Left lung (tissue), 10 donors: ENCODE measurements around the gene DIPK1B. TPM values are rescaled to one million over a fixed set of nuclear protein-coding genes. Genes with fewer than 3 reads are reported as not detected.
"Not testable (repeated sequence)": the region's sequence is repeated elsewhere in the genome, so short reads cannot be mapped to it uniquely, and the experiment has no call there.

Experiments used
- ATAC-seq: fragments of 200-7000 bp; cut with Tn5 transposase; one replicate; pipeline ENCODE4 v1.9.1; 2020; ENCODE audit warnings: moderate library complexity
- DNase-seq, 4 donors: peaks; one replicate each; pipeline ENCODE4 v3.0.0-alpha.2; 2013 to 2020
- H3K27ac ChIP-seq, 2 donors: fragments of 200-600 bp; sonication (generic) in 1 of 2; one replicate each; pipeline versions ENCODE4 v1.5.0 to v1.8.0; 2020 to 2021
- H3K27me3 ChIP-seq, 2 donors: fragments of 200-600 bp; sonication (generic) in 1 of 2; one replicate each; pipeline versions ENCODE4 v1.5.0 to v1.8.0; 2020 to 2021
- H3K36me3 ChIP-seq, 2 donors: fragments of 200-600 bp; sonication (generic) in 1 of 2; one replicate each; pipeline versions ENCODE4 v1.5.0 to v1.8.0; 2020 to 2021
- H3K4me1 ChIP-seq, 2 donors: fragments of 200-600 bp; one replicate each; pipeline ENCODE4 v1.8.0; 2021
- H3K4me3 ChIP-seq, 2 donors: fragments of 200-600 bp; sonication (generic) in 1 of 2; one replicate each; pipeline versions ENCODE4 v1.5.0 to v1.8.0; 2020 to 2021; ENCODE audit warnings: mild to moderate bottlenecking in 1 of 2
- H3K9me3 ChIP-seq, 2 donors: fragments of 200-600 bp; sonication (generic) in 1 of 2; one replicate each; pipeline versions ENCODE4 v1.5.0 to v1.8.0; 2020 to 2021
- CTCF ChIP-seq, 2 donors: fragments of 200-600 bp; sonication (generic) in 1 of 2; IDR thresholded peaks; one replicate each; pipeline versions ENCODE4 v1.5.0 to v1.8.0; 2021; ENCODE audit warnings: antibody characterized with exemption in 2 of 2
- intact Hi-C, 2 donors: fragments of 100-400 bp; cut with DNase I; formaldehyde crosslinking; loops; one replicate each; pipeline versions ENCODE4 v1.11.2 to v1.14.2; 2022
- polyA plus RNA-seq, 6 donors: library from polyadenylated mRNA; unstranded; fragments of 120-200 nt; gene quantifications; one replicate each; pipeline ENCODE4 v1.2.1, GENCODE V29; 2013; ENCODE audit not compliant: insufficient read length in 6 of 6
- total RNA-seq, 2 donors: library from RNA; stranded (reverse); fragmentation: NEBNext Ultra II Directional; extraction: Animal tissue kit (Norgen Biotek cat#: 25700); gene quantifications; one replicate each; pipeline ENCODE4 v1.2.1, GENCODE V29; 2021
- donor health status: DM: no; HTN: yes; CAD: no.
- donor health status: DM: no; HTN: no; CAD: no.

Gene DIPK1B
- total and polyA plus RNA-seq, 8 donors = 12.6 to 37.4 (median 28.6) TPM

GRCh38 chr9:136707011-136707410 lies 5.4 kb upstream of the DIPK1B start:
- no peak overlapping the region for H3K27ac ChIP-seq
- H3K36me3 ChIP-seq = no peaks in the 10 kb centered on the region
- ATAC-seq (no peak), DNase-seq (no peak)
- H3K4me3 ChIP-seq = no peak overlapping the region
- no peak for TF ChIP-seq CTCF (IDR thresholded peaks at IDR 0.05)
- peaks cover 0 to 15% of the 10 kb centered on the region in 2 donors for H3K27me3 ChIP-seq
- intact Hi-C loops = no loop called here
- no peaks in the 10 kb centered on the region for H3K9me3 ChIP-seq
- H3K4me1 ChIP-seq = peaks cover 6 to 11% of the 10 kb centered on the region in 2 donors

GRCh38 chr9:136707849-136708517 lies 4.4 kb upstream of the DIPK1B start:
- no peak for TF ChIP-seq CTCF (IDR thresholded peaks at IDR 0.05)
- no peaks in the 10 kb centered on the region for H3K9me3 ChIP-seq
- no peak overlapping the region for H3K4me3 ChIP-seq
- peaks cover 0 to 23% of the 10 kb centered on the region in 2 donors for H3K27me3 ChIP-seq
- no peak overlapping the region for H3K27ac ChIP-seq
- H3K36me3 ChIP-seq = no peaks in the 10 kb centered on the region
- intact Hi-C loops = no loop called here
- no peak for DNase-seq
- ATAC-seq = no peak
- peaks cover 6 to 17% of the 10 kb centered on the region in 2 donors for H3K4me1 ChIP-seq

GRCh38 chr9:136709454-136710109 lies 2.8 kb upstream of the DIPK1B start:
- ATAC-seq = no peak
- peak in 1 of 4 donors; percentile 54 for DNase-seq
- intact Hi-C loops = no loop called here

GRCh38 chr9:136710543-136710942 lies 1.8 kb upstream of the DIPK1B start:
- H3K27me3 ChIP-seq = peaks cover 0 to 49% of the 10 kb centered on the region in 2 donors
- no peaks in the 10 kb centered on the region for H3K36me3 ChIP-seq
- H3K4me3 ChIP-seq = no peak overlapping the region
- H3K27ac ChIP-seq = no peak overlapping the region
- H3K9me3 ChIP-seq = no peaks in the 10 kb centered on the region
- intact Hi-C loops = no loop called here
- TF ChIP-seq CTCF (IDR thresholded peaks at IDR 0.05) = no peak
- ATAC-seq (no peak), DNase-seq (no peak)
- H3K4me1 ChIP-seq = peaks cover 6 to 38% of the 10 kb centered on the region in 2 donors

More at GRCh38 chr9:136709454-136710109, 2.8 kb upstream of the DIPK1B start:
- Histone ChIP-seq H3K4me3 (no peak overlapping the region), H3K36me3 (no peaks in the 10 kb centered on the region), H3K27me3 (peaks cover 0 to 39% of the 10 kb centered on the region in 2 donors), H3K27ac (no peak overlapping the region), H3K9me3 (no peaks in the 10 kb centered on the region), H3K4me1 (peaks cover 6 to 33% of the 10 kb centered on the region in 2 donors)
- no peak for TF ChIP-seq CTCF (IDR thresholded peaks at IDR 0.05)

GRCh38 chr9:136711219-136711648 lies 1.1 kb upstream of the DIPK1B start:
- H3K9me3 ChIP-seq, H3K36me3 ChIP-seq, H3K4me3 ChIP-seq, intact Hi-C loops, DNase-seq: not testable (repeated sequence)
- peak; percentile 8 for ATAC-seq
- peaks cover 6 to 45% of the 10 kb centered on the region in 2 donors for H3K4me1 ChIP-seq
- peak overlapping the region in 1 of 2 donors; percentile 5 for H3K27ac ChIP-seq
- peaks cover 0 to 50% of the 10 kb centered on the region in 2 donors for H3K27me3 ChIP-seq
